Activated CD8-positive, alpha-beta memory T cell treated with anti-CD3 and anti-CD28 coated beads, Interleukin-2, amount 10 ng/mL, durations not matched to agents 7 days and 5 days (primary cell): ENCODE data around the gene RND3. TPM values are rescaled to one million over a fixed set of nuclear protein-coding genes. Genes with fewer than 3 reads are reported as not detected.

ENCODE experiments used
- ATAC-seq: fragments of 150-1000 bp; cut with Tn5 transposase; one replicate; pipeline ENCODE4 v1.10.0; 2021; ENCODE audit warnings: moderate library complexity
- CTCF ChIA-PET: fragments of 350-600 bp; sonication (Branson Sonifier 250); formaldehyde crosslinking; loops from one replicate; lab custom pipeline; 2021; ENCODE audit warnings: antibody characterized with exemption; lab: Charles Lee
- DNase-seq: peaks from one replicate; pipeline ENCODE4 v3.0.0-alpha.2; 2020
- H3K27ac Mint-ChIP-seq: one replicate; pipeline ENCODE4 v1.8.0; 2021; ENCODE audit warnings: mild to moderate bottlenecking, mixed read lengths
- H3K27me3 Mint-ChIP-seq: one replicate; pipeline ENCODE4 v1.8.0; 2021; ENCODE audit warnings: mixed read lengths
- H3K36me3 Mint-ChIP-seq: one replicate; pipeline ENCODE4 v1.8.0; 2021; ENCODE audit warnings: mild to moderate bottlenecking, mixed read lengths
- H3K4me1 Mint-ChIP-seq: one replicate; pipeline ENCODE4 v1.8.0; 2021; ENCODE audit warnings: mixed read lengths
- H3K4me3 Mint-ChIP-seq: one replicate; pipeline ENCODE4 v1.8.0; 2021; ENCODE audit warnings: mild to moderate bottlenecking, moderate library complexity, mixed read lengths
- H3K9me3 Mint-ChIP-seq: one replicate; pipeline ENCODE4 v1.8.0; 2022; ENCODE audit warnings: low read depth, mixed read lengths
- total RNA-seq, 2 experiments: library from RNA; stranded (reverse); gene quantifications; one replicate each; pipeline ENCODE4 v1.2.3, GENCODE V29; 2021

The RND3 gene
- total RNA-seq, 2 experiments from 2014 or later: not detected

- Mint-ChIP-seq H3K36me3 (no peaks in the 10 kb centered on the region), H3K27me3 (no peaks in the 10 kb centered on the region), H3K9me3 (peaks cover 4% of the 10 kb centered on the region), H3K27ac (no peak overlapping the region), H3K4me3 (no peak overlapping the region), H3K4me1 (no peaks in the 10 kb centered on the region)
- CTCF ChIA-PET: no interaction called here
- DNase-seq: no peak
- ATAC-seq: no peak
Measured at GRCh38 chr2:150517951-150518680, 30.6 kb upstream of the RND3 start.

GRCh38 chr2:150513647-150514046, 26.2 kb upstream of the RND3 start:
- H3K4me3 Mint-ChIP-seq: no peak overlapping the region
- no peak overlapping the region for H3K27ac Mint-ChIP-seq
- H3K27me3 Mint-ChIP-seq: no peaks in the 10 kb centered on the region

GRCh38 chr2:150508497-150509137, 21.1 kb upstream of the RND3 start:
- Mint-ChIP-seq H3K4me1 (no peaks in the 10 kb centered on the region), H3K36me3 (no peaks in the 10 kb centered on the region), H3K27me3 (no peaks in the 10 kb centered on the region), H3K27ac (no peak overlapping the region), H3K9me3 (no peaks in the 10 kb centered on the region), H3K4me3 (no peak overlapping the region)
- ATAC-seq: no peak
- CTCF ChIA-PET: no interaction called here
- DNase-seq: no peak

More at GRCh38 chr2:150513647-150514046, 26.2 kb upstream of the RND3 start:
- H3K36me3 Mint-ChIP-seq: no peaks in the 10 kb centered on the region
- no peak for ATAC-seq
- DNase-seq: no peak
- no peaks in the 10 kb centered on the region for H3K4me1 Mint-ChIP-seq
- CTCF ChIA-PET: no interaction called here
- no peaks in the 10 kb centered on the region for H3K9me3 Mint-ChIP-seq

- Mint-ChIP-seq H3K9me3 (no peaks in the 10 kb centered on the region), H3K4me1 (no peaks in the 10 kb centered on the region), H3K27ac (no peak overlapping the region), H3K36me3 (no peaks in the 10 kb centered on the region), H3K27me3 (no peaks in the 10 kb centered on the region), H3K4me3 (no peak overlapping the region)
- CTCF ChIA-PET: interaction anchor here (0.9 kb wide), 1 partner anchor 19 kb away, joined by 3 read pairs; no protein-coding TSS in a partner anchor
- ATAC-seq (no peak), DNase-seq (no peak)
Measured at GRCh38 chr2:150507071-150507470, 19.6 kb upstream of the RND3 start.

GRCh38 chr2:150505178-150505577, 17.7 kb upstream of the RND3 start:
- Mint-ChIP-seq H3K27ac (no peak overlapping the region), H3K27me3 (no peaks in the 10 kb centered on the region), H3K9me3 (no peaks in the 10 kb centered on the region), H3K36me3 (no peaks in the 10 kb centered on the region), H3K4me3 (no peak overlapping the region), H3K4me1 (no peaks in the 10 kb centered on the region)
- DNase-seq: no peak
- ATAC-seq: no peak
- CTCF ChIA-PET: no interaction called here

- Mint-ChIP-seq H3K4me1 (no peaks in the 10 kb centered on the region), H3K4me3 (no peak overlapping the region), H3K27me3 (no peaks in the 10 kb centered on the region), H3K9me3 (no peaks in the 10 kb centered on the region), H3K27ac (no peak overlapping the region), H3K36me3 (no peaks in the 10 kb centered on the region)
- no peak for ATAC-seq
- CTCF ChIA-PET: no interaction called here
- DNase-seq: no peak
Measured at GRCh38 chr2:150495993-150496627, 8.6 kb upstream of the RND3 start.

- Mint-ChIP-seq H3K27ac (no peak overlapping the region), H3K27me3 (no peaks in the 10 kb centered on the region), H3K9me3 (no peaks in the 10 kb centered on the region), H3K4me3 (no peak overlapping the region), H3K36me3 (no peaks in the 10 kb centered on the region), H3K4me1 (no peaks in the 10 kb centered on the region)
- DNase-seq (no peak), ATAC-seq (no peak)
- CTCF ChIA-PET: no interaction called here
Measured at GRCh38 chr2:150495001-150495400, 7.5 kb upstream of the RND3 start.

GRCh38 chr2:150494234-150494945, 6.9 kb upstream of the RND3 start:
- CTCF ChIA-PET: no interaction called here
- DNase-seq: no peak
- no peaks in the 10 kb centered on the region for H3K36me3 Mint-ChIP-seq
- H3K4me1 Mint-ChIP-seq: no peaks in the 10 kb centered on the region
- ATAC-seq: no peak
- no peaks in the 10 kb centered on the region for H3K9me3 Mint-ChIP-seq
- H3K4me3 Mint-ChIP-seq: no peak overlapping the region
- no peak overlapping the region for H3K27ac Mint-ChIP-seq
- H3K27me3 Mint-ChIP-seq: no peaks in the 10 kb centered on the region

GRCh38 chr2:150491943-150492342, 4.5 kb upstream of the RND3 start:
- Mint-ChIP-seq H3K27me3 (peaks cover 13% of the 10 kb centered on the region), H3K4me3 (no peak overlapping the region), H3K36me3 (no peaks in the 10 kb centered on the region), H3K9me3 (no peaks in the 10 kb centered on the region), H3K27ac (no peak overlapping the region), H3K4me1 (peaks cover 3% of the 10 kb centered on the region)
- ATAC-seq: no peak
- CTCF ChIA-PET: no interaction called here
- DNase-seq: no peak

GRCh38 chr2:150491430-150491829, 4.0 kb upstream of the RND3 start:
- H3K4me1 Mint-ChIP-seq: peaks cover 8% of the 10 kb centered on the region
- ATAC-seq: no peak

GRCh38 chr2:150490466-150490865, 3.0 kb upstream of the RND3 start:
- DNase-seq: no peak
- Mint-ChIP-seq H3K4me3 (no peak overlapping the region), H3K4me1 (peaks cover 9% of the 10 kb centered on the region), H3K9me3 (no peaks in the 10 kb centered on the region), H3K27ac (no peak overlapping the region), H3K36me3 (no peaks in the 10 kb centered on the region), H3K27me3 (peaks cover 28% of the 10 kb centered on the region)
- CTCF ChIA-PET: no interaction called here
- ATAC-seq: no peak

More at GRCh38 chr2:150491430-150491829, 4.0 kb upstream of the RND3 start:
- no peaks in the 10 kb centered on the region for H3K9me3 Mint-ChIP-seq
- no peak overlapping the region for H3K27ac Mint-ChIP-seq
- DNase-seq: no peak
- H3K27me3 Mint-ChIP-seq: peaks cover 18% of the 10 kb centered on the region
- CTCF ChIA-PET: no interaction called here
- H3K36me3 Mint-ChIP-seq: no peaks in the 10 kb centered on the region
- H3K4me3 Mint-ChIP-seq: no peak overlapping the region

- CTCF ChIA-PET: no interaction called here
- Mint-ChIP-seq H3K4me1 (peaks cover 9% of the 10 kb centered on the region), H3K36me3 (no peaks in the 10 kb centered on the region), H3K27me3 (peaks cover 52% of the 10 kb centered on the region), H3K4me3 (peak overlapping the region; percentile 5), H3K9me3 (no peaks in the 10 kb centered on the region), H3K27ac (no peak overlapping the region)
- DNase-seq (no peak), ATAC-seq (no peak)
Measured at GRCh38 chr2:150486539-150487484, 655 bp downstream of the RND3 start.
